GM12865 (cell line): ENCODE data around the gene PEX11A.

Experiments
- DNase-seq: peaks from one replicate; pipeline ENCODE4 v3.0.0; 2010; ENCODE audit warnings: low read depth
- H3K4me3 ChIP-seq: 2 replicates; pipeline ENCODE4 v1.5.1; 2011; ENCODE audit warnings: mild to moderate bottlenecking, low read depth, low read length, control low read depth
- TF ChIP-seq, protein P1 (sequence below): IDR thresholded peaks from 2 replicates; pipeline ENCODE4 v1.5.1; 2011; ENCODE audit warnings: low read length, control low read depth, low read depth, inconsistent platforms; ENCODE audit not compliant: insufficient read depth; ENCODE audit errors: missing control alignments

The PEX11A gene

DNA sequence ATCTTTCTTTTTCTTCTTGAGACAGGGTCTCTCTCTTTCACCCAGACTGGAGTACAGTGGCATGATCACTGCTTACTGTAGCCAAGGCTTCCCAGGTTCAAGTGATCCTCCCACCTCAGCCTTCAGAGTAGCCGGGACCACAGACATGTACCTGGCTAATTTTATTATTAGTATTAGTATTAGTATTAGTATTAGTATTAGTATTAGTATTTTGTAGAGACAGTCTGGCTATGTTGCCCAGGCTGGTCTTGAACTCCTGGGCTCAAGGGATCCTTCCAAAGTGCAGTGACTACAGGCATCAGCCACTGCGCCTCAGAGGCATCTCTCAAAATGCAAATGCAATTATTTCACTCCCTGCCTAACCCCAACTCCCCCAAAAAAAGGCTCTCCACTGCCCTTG, 37.0 kb downstream of the PEX11A start:
- DNase-seq, result no peak
- TF ChIP-seq, protein P1, sequence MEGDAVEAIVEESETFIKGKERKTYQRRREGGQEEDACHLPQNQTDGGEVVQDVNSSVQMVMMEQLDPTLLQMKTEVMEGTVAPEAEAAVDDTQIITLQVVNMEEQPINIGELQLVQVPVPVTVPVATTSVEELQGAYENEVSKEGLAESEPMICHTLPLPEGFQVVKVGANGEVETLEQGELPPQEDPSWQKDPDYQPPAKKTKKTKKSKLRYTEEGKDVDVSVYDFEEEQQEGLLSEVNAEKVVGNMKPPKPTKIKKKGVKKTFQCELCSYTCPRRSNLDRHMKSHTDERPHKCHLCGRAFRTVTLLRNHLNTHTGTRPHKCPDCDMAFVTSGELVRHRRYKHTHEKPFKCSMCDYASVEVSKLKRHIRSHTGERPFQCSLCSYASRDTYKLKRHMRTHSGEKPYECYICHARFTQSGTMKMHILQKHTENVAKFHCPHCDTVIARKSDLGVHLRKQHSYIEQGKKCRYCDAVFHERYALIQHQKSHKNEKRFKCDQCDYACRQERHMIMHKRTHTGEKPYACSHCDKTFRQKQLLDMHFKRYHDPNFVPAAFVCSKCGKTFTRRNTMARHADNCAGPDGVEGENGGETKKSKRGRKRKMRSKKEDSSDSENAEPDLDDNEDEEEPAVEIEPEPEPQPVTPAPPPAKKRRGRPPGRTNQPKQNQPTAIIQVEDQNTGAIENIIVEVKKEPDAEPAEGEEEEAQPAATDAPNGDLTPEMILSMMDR, result no peak
- no peak overlapping the region for H3K4me3 ChIP-seq

DNA sequence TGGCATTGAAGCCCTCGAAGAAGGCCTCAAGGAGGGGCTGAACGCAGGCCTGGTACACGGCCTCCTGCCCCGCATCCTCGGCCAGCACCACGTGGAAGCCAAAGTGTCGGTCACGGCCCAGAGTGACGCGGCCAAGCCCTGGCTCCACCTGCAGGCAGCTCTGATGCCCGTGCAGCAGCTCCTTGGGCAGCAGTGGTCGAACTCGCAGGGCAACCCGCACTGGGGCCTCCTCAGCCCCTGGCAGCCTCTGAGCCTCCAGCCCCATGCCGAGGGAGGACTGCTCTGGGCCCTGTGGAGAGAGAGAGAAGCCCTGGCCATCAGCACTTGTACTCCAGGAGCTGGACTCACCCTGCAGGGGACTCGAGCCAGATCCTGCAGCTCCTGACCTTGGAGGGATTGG, 37.9 kb downstream of the PEX11A start:
- TF ChIP-seq, protein P1, result no peak
- DNase-seq, result no peak
- no peak overlapping the region for H3K4me3 ChIP-seq

DNA sequence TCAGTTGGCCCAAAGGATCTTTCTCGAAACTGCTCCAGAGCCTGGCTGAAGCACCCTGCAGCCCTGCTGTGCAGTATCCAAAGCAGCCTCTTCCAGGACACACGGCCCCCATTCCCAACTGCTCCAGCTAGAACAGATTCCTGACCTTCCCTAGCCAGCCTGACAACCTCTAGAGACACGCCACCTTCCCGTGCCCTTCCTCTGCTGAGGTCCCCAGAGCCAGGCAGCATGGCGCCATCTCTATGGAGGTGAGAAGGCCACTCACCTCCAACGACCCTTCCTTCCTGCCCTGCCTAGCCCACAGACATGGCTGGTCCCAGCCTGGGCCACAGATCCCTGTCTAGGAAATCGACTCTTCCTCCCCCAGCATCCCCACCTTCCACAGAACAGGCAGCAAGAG, 38.4 kb downstream of the PEX11A start:
- no peak for DNase-seq
- TF ChIP-seq, protein P1, result no peak
- no peak overlapping the region for H3K4me3 ChIP-seq

DNA sequence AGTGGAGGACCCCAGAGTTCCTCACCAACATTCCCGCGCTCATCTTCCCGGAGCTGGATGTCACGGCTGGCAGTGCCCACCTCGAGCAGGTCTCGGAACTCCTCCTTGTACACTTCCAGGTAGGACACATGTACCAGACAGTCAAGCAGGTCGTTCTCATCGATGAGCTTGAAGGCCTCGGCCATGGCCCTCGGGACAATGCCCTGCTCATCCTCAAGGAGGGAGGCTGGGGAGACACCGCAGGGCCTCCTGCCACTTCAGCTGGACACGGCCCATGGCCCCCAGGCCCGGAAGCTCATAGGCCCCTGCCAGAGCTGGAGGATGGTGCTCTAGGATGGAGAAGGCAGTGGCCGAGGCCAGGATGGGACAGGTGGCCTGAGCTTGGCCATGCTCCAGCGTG, 40.8 kb downstream of the PEX11A start:
- no peak for DNase-seq
- TF ChIP-seq, protein P1, result no peak

DNA sequence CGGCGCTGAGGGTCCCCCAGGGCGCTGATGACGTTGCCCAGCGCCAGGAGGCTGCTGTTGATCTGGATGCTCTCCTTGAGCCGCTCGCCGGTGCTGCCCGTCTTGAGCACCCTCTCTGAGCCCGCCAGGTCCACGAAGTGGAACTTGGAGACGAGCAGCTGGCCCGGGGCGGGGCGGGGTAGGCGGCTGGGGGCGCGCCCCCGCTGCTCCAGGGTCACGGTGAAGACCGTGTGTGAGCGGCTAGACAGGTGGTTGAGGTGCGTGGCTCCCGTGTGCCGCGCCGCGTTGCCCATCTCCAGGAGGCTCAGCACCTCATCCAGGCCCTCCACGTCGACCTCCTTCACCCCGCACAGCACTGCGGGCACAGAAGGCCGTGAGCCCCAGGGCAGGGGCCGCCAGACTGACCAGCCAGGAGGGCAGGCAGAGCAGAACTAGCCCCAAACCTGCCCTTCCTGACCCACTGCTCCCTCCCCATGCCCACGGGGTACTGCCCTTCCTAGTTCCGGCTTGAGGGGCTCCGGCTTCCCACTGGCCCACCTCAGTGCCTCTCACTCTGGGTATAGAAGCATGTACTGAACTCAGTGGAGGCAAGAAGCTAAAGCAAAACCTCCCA, 41.4 kb downstream of the PEX11A start:
- no peak for DNase-seq
- TF ChIP-seq, protein P1, result no peak
- no peak overlapping the region for H3K4me3 ChIP-seq

More for the DNA sequence above, 40.8 kb downstream of the PEX11A start:
- H3K4me3 ChIP-seq, result no peak overlapping the region

DNA sequence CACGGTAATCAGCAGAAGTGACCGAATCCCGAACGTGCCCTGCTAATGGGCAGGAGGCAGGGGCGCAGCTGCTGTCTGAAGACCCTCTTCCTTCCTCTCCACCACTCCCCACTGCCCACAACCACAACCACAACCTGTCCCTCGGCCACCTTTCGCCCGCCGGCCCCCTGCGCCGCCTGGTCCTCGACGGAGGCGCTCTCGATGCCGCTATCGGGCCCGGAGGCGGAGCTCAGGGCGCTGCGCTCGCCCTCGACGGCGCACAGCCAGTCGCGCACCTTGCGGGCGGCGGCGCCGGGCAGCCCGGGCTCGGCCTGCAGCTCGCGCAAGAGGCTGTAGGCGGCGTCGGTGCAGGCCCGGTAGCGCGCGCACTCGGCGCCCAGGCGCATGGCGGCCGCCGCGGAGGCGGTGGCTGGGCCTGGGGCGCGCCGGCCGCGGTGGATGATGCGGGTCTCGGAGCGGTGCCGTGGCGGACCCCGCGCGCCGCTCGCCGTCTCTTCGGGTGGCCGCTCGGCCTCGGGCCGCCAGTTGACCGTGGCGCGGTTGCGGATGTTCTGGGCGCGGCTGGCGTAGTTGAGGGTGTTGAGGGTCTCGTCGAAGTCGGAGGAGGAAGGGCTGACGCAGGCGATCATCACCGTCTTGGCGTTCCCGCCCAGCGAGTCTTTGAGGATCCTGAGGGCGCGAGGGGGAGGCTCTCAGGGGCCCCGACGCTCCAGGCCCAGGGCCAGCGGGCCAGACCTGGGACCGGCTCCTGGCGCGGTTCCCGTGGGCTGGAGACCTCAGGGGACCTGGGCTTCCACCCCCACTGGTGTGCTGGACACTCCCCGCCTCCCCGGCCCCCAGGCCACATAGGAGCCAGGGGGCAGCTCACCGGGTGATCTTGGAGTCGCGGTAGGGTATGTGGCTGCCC, 42.2 kb downstream of the PEX11A start:
- no peak for DNase-seq
- no peak overlapping the region for H3K4me3 ChIP-seq
- TF ChIP-seq, protein P1, result no peak
